ENCODE results near the gene YES1.
"Not testable (repeated sequence)": the region's sequence is repeated elsewhere in the genome, so short reads cannot be mapped to it uniquely, and the experiment has no call there.

Gene YES1

DNA sequence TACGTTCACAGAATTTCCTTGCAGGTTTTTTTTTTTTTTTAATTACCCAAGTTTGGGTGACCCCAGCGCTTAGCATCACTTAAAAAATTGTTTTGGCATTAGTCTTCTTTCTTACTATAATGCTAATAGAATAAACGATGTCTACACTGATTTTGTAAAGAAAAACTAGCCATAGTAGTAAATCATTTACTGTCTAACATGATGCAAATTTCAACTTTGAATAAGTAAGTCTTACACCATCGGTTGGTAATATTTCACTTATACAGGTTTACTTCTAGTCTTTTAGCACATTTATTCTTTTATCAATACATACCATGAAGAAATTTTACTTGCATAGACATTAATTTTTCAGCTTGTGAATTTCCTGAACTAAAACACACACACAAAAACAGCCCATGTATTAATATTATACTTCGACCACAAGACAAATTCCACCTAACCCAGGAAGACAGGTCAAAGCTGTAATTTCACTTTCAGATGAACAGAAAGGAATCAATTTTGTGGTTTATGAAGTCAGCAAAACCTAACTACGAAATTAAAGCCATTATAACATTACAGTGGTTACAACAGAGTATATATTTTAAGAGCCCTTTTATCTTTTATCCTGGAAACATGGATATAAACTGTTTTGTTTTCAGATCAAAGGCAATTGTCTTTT lies 1.9 kb downstream of the YES1 start (continued):
- TF ChIP-seq, protein P1, sequence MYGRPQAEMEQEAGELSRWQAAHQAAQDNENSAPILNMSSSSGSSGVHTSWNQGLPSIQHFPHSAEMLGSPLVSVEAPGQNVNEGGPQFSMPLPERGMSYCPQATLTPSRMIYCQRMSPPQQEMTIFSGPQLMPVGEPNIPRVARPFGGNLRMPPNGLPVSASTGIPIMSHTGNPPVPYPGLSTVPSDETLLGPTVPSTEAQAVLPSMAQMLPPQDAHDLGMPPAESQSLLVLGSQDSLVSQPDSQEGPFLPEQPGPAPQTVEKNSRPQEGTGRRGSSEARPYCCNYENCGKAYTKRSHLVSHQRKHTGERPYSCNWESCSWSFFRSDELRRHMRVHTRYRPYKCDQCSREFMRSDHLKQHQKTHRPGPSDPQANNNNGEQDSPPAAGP (tag by site-specific recombination; IDR thresholded peaks at IDR 0.05): no peak
- TF ChIP-seq, protein P2, sequence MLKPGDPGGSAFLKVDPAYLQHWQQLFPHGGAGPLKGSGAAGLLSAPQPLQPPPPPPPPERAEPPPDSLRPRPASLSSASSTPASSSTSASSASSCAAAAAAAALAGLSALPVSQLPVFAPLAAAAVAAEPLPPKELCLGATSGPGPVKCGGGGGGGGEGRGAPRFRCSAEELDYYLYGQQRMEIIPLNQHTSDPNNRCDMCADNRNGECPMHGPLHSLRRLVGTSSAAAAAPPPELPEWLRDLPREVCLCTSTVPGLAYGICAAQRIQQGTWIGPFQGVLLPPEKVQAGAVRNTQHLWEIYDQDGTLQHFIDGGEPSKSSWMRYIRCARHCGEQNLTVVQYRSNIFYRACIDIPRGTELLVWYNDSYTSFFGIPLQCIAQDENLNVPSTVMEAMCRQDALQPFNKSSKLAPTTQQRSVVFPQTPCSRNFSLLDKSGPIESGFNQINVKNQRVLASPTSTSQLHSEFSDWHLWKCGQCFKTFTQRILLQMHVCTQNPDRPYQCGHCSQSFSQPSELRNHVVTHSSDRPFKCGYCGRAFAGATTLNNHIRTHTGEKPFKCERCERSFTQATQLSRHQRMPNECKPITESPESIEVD (tag by site-specific recombination; IDR thresholded peaks at IDR 0.05): peak; percentile 55
- TF ChIP-seq ZBTB20 (tag by site-specific recombination; IDR thresholded peaks at IDR 0.05): no peak
- no peak for TF ChIP-seq ZFP69B (tag by site-specific recombination; IDR thresholded peaks at IDR 0.05)
- TF ChIP-seq, protein P3, sequence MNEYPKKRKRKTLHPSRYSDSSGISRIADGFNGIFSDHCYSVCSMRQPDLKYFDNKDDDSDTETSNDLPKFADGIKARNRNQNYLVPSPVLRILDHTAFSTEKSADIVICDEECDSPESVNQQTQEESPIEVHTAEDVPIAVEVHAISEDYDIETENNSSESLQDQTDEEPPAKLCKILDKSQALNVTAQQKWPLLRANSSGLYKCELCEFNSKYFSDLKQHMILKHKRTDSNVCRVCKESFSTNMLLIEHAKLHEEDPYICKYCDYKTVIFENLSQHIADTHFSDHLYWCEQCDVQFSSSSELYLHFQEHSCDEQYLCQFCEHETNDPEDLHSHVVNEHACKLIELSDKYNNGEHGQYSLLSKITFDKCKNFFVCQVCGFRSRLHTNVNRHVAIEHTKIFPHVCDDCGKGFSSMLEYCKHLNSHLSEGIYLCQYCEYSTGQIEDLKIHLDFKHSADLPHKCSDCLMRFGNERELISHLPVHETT (tag by site-specific recombination; IDR thresholded peaks at IDR 0.05): no peak
- TF ChIP-seq ZNF654 (tag by site-specific recombination; IDR thresholded peaks at IDR 0.05; ENCODE audit: low read depth): no peak

DNA sequence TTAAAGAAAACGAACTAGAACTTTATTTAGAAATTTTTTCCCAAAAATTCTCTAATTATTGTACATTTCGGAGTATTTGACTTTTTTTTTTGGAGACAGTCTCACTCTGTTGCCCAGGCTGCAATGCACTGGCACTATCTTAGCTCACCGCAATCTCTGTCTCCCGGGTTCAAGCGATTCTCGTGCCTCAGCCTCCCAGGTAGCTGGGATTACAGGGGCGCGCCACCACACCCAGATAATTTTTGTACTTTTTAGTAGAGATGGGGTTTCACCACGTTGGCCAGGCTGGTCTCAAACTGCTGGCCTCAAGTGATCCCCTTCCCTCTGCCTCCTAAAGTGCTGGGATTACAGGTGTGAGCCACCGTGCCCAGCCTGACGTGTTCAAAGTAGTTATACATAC lies 2.8 kb downstream of the YES1 start:
- peaks cover 19% of the 10 kb centered on the region for H3K4me1 ChIP-seq (ENCODE audit: control insufficient read depth, insufficient read depth, low read length)
- H3K9me3 ChIP-seq (ENCODE audit: control insufficient read depth, insufficient read depth, low read depth, low read length); H3K4me3 ChIP-seq (ENCODE audit: low read depth, low read length); H3K36me3 ChIP-seq (ENCODE audit: control insufficient read depth in 2 of 2, insufficient read depth in 1 of 2, low read length in 2 of 2); H3K27ac ChIP-seq (ENCODE audit: extremely low read depth, low read depth, low read length): not testable (repeated sequence)
- CTCF ChIA-PET: interaction anchor here (1.3 kb wide), 1 partner anchor 30 kb away, joined by 4 read pairs; no protein-coding TSS in a partner anchor
- POLR2A ChIA-PET: interaction anchor here (0.5 kb wide), 1 partner anchor 18 kb away, joined by 3 read pairs; no protein-coding TSS in a partner anchor

DNA sequence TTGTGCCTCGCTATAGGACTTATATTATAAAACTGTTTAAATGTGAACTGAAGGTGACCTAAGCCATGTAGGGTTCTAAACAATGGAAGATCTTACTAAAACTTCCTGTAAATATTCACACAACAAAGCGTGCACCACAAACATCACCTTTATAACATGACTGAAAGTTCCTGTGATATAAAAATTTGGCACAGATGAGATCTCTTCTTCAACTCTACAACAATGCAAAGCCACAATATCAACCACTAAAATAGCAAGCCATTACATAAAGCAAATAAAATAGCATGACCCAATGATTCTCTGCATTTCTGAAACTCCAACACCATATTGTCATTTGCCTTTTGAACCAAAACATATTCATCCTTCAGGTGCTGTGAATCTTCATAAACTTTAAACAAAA lies 3.5 kb downstream of the YES1 start:
- no peaks in the 10 kb centered on the region for H3K9me3 ChIP-seq (ENCODE audit: control insufficient read depth, insufficient read depth, low read depth, low read length)
- CTCF ChIA-PET: interaction anchor here (1.2 to 1.9 kb wide), 3 partner anchors 10 to 31 kb away, joined by 3 to 6 read pairs (median 3); no protein-coding TSS in a partner anchor
- H3K36me3 ChIP-seq (ENCODE audit: control insufficient read depth in 2 of 2, insufficient read depth in 1 of 2, low read length in 2 of 2): no peaks in the 10 kb centered on the region
- POLR2A ChIA-PET: no interaction called here
- peaks cover 23% of the 10 kb centered on the region for H3K4me1 ChIP-seq (ENCODE audit: control insufficient read depth, insufficient read depth, low read length)
- H3K27ac ChIP-seq (ENCODE audit: extremely low read depth, low read depth, low read length): no peak overlapping the region
- TF ChIP-seq SP7 (tag by site-specific recombination; IDR thresholded peaks at IDR 0.05): no peak
- TF ChIP-seq, protein P4, sequence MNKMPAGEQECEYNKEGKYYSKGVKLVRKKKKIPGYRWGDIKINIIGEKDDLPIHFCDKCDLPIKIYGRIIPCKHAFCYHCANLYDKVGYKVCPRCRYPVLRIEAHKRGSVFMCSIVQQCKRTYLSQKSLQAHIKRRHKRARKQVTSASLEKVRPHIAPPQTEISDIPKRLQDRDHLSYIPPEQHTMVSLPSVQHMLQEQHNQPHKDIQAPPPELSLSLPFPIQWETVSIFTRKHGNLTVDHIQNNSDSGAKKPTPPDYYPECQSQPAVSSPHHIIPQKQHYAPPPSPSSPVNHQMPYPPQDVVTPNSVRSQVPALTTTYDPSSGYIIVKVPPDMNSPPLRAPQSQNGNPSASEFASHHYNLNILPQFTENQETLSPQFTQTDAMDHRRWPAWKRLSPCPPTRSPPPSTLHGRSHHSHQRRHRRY (tag by site-specific recombination; IDR thresholded peaks at IDR 0.05): no peak
- no peak for TF ChIP-seq ZFP3 (tag by site-specific recombination; IDR thresholded peaks at IDR 0.05; ENCODE audit: low read depth)
- TF ChIP-seq, protein P5, sequence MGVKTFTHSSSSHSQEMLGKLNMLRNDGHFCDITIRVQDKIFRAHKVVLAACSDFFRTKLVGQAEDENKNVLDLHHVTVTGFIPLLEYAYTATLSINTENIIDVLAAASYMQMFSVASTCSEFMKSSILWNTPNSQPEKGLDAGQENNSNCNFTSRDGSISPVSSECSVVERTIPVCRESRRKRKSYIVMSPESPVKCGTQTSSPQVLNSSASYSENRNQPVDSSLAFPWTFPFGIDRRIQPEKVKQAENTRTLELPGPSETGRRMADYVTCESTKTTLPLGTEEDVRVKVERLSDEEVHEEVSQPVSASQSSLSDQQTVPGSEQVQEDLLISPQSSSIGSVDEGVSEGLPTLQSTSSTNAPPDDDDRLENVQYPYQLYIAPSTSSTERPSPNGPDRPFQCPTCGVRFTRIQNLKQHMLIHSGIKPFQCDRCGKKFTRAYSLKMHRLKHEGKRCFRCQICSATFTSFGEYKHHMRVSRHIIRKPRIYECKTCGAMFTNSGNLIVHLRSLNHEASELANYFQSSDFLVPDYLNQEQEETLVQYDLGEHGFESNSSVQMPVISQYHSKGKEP (tag by site-specific recombination; IDR thresholded peaks at IDR 0.05): no peak
- TF ChIP-seq KLF7 (tag by site-specific recombination; IDR thresholded peaks at IDR 0.05; ENCODE audit: borderline replicate concordance): no peak
- no peak for TF ChIP-seq ZNF223 (tag by site-specific recombination; IDR thresholded peaks at IDR 0.05)
- no peak for TF ChIP-seq ZNF16 (tag by site-specific recombination; IDR thresholded peaks at IDR 0.05; ENCODE audit: low read depth)
- no peak for TF ChIP-seq TRIM28 (IDR thresholded peaks at IDR 0.05; ENCODE audit: borderline replicate concordance, low read length)
- no peak overlapping the region for H3K4me3 ChIP-seq (ENCODE audit: low read depth, low read length)
